ENCODE results near the gene PSMD13. TPM values are rescaled to one million over a fixed set of nuclear protein-coding genes. Genes with fewer than 3 reads are reported as not detected.

The PSMD13 gene
- total RNA-seq, 1 experiment from 2014 or later: 92.7 TPM

DNA sequence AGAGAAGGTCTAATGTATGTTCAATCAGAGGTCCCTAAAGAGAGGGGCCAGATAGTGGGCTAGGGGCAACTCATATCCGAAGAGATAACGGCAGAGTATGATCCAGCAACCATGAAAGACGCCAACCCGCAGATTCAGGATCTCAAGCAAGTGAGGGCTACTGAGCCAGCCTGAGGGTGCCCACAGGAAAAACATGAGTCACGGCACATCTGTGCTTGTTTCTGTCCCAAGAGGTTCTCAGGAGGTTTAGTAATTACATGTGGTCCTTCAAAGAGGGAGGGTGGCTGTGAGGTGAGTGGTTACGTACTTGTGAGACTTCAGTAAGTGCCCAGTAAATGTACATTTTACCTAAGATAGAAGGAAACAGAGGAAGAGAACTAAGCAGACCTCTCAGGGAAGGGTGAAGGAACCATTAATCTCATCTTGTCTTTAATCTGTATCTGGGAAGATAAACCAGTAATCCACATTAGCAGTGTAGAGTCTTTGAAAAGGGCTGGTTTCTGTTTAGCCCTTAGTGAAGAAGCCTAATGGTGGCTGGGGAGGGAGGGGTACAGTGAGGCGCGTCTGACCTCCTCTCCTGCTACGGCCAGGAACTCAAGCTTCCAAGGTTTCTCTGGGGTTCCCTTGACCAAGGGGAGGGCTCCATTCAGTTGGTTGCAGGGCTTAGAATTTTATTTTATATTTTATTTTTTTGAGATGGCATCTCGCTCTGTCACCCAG lies 10.9 kb upstream of the PSMD13 start:
- Histone ChIP-seq H3K4me2 (ENCODE audit: low read depth, low read length, poor library complexity, severe bottlenecking) (peak overlapping the region; percentile 20), H3K4me1 (ENCODE audit: low read length) (peaks cover 8% of the 10 kb centered on the region), H4K20me1 (ENCODE audit: insufficient read depth, low read depth, low read length) (no peaks in the 10 kb centered on the region), H3K27ac (ENCODE audit: low read length) (peak overlapping the region; percentile 37; the same call in 1 of the 2 replicates), H3K9me2 (replicated peaks; ENCODE audit: insufficient read depth, low read length) (no peaks in the 10 kb centered on the region), H3K36me3 (ENCODE audit: insufficient read depth, low read length) (0 out of 2 replicates have a peak, but pooled peaks cover 4% of the 10 kb centered on the region), H2AFZ (ENCODE audit: low read length) (peak overlapping the region; percentile 56; the same call in 1 of the 2 replicates), H3K4me3 (ENCODE audit: low read length) (no peak overlapping the region), H3K9me3 (ENCODE audit: low read length) (no peaks in the 10 kb centered on the region), H3K27me3 (ENCODE audit: low read length) (no peaks in the 10 kb centered on the region), H3K9ac (ENCODE audit: low read length) (peak overlapping the region; percentile 44; the same call in 1 of the 2 replicates), H3K79me2 (ENCODE audit: low read length) (peaks cover 30% of the 10 kb centered on the region)
- no peak for DNase-seq

DNA sequence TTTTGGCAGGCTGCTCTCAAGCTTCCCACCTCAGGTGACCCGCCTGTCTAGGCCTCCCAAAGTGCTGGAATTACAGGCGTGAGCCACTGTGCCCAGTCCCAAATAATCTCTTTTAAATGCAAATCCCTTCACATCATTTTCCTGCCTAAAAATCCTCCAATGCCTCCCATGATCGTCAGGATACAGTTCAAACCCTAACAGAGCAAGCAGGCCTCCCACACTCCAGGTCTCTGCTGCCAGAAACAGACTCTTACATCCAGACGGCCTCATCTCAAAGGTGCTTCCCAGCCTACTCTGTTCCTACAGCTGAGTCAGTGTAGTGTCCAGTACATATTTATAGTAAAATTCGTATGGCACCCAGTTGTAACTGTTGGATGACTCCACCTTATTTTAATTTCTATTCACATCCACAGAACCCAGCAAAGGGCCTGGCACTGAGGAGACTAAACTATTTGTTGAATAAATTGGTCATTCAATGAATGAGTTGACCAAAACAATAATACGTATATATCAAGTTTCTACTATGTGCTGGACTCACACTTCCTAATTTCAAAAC lies 8.9 kb upstream of the PSMD13 start:
- Histone ChIP-seq H3K9me3 (ENCODE audit: low read length) (no peaks in the 10 kb centered on the region), H3K9me2 (replicated peaks; ENCODE audit: insufficient read depth, low read length) (no peaks in the 10 kb centered on the region), H3K27me3 (ENCODE audit: low read length) (no peaks in the 10 kb centered on the region), H3K4me2 (ENCODE audit: low read depth, low read length, poor library complexity, severe bottlenecking) (no peak overlapping the region), H3K4me3 (ENCODE audit: low read length) (no peak overlapping the region), H4K20me1 (ENCODE audit: insufficient read depth, low read depth, low read length) (no peaks in the 10 kb centered on the region), H3K4me1 (ENCODE audit: low read length) (peaks cover 8% of the 10 kb centered on the region), H3K27ac (ENCODE audit: low read length) (no peak overlapping the region), H3K9ac (ENCODE audit: low read length) (no peak overlapping the region), H2AFZ (ENCODE audit: low read length) (no peak overlapping the region), H3K79me2 (ENCODE audit: low read length) (peaks cover 30% of the 10 kb centered on the region), H3K36me3 (ENCODE audit: insufficient read depth, low read length) (0 out of 2 replicates have a peak, but pooled peaks cover 4% of the 10 kb centered on the region)
- DNase-seq: no peak

DNA sequence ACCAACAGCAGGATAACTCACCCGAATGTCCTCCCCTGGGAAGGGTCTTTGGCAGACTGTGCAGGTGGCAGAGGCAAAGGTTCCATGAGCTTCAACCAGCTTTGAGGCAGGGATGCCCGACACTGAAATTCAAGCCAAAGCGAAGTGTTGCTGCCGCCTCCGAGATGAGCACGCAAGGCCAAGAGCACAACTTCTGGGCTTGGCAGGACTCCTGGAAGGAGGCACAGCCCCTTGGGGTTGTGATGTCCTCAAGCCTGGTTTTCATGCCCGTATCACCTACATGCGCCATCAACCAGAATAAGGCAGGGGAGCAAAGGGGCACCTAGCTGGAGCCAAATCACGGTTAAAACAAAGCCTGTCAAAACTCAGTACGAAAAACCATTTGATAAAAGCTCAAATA lies 6.3 kb upstream of the PSMD13 start:
- H3K27me3 ChIP-seq (ENCODE audit: low read length): no peaks in the 10 kb centered on the region
- no peak overlapping the region for H3K27ac ChIP-seq (ENCODE audit: low read length)
- no peak overlapping the region for H2AFZ ChIP-seq (ENCODE audit: low read length)
- no peak for DNase-seq
- H3K9me2 ChIP-seq (replicated peaks; ENCODE audit: insufficient read depth, low read length): no peaks in the 10 kb centered on the region
- no peaks in the 10 kb centered on the region for H4K20me1 ChIP-seq (ENCODE audit: insufficient read depth, low read depth, low read length)
- peaks cover 37% of the 10 kb centered on the region for H3K79me2 ChIP-seq (ENCODE audit: low read length)
- no peak overlapping the region for H3K9ac ChIP-seq (ENCODE audit: low read length)
- 0 out of 2 replicates have a peak, but pooled peaks cover 4% of the 10 kb centered on the region for H3K36me3 ChIP-seq (ENCODE audit: insufficient read depth, low read length)
- no peak overlapping the region for H3K4me2 ChIP-seq (ENCODE audit: low read depth, low read length, poor library complexity, severe bottlenecking)
- H3K4me3 ChIP-seq (ENCODE audit: low read length): no peak overlapping the region
- H3K9me3 ChIP-seq (ENCODE audit: low read length): no peaks in the 10 kb centered on the region
- peaks cover 14% of the 10 kb centered on the region for H3K4me1 ChIP-seq (ENCODE audit: low read length)

DNA sequence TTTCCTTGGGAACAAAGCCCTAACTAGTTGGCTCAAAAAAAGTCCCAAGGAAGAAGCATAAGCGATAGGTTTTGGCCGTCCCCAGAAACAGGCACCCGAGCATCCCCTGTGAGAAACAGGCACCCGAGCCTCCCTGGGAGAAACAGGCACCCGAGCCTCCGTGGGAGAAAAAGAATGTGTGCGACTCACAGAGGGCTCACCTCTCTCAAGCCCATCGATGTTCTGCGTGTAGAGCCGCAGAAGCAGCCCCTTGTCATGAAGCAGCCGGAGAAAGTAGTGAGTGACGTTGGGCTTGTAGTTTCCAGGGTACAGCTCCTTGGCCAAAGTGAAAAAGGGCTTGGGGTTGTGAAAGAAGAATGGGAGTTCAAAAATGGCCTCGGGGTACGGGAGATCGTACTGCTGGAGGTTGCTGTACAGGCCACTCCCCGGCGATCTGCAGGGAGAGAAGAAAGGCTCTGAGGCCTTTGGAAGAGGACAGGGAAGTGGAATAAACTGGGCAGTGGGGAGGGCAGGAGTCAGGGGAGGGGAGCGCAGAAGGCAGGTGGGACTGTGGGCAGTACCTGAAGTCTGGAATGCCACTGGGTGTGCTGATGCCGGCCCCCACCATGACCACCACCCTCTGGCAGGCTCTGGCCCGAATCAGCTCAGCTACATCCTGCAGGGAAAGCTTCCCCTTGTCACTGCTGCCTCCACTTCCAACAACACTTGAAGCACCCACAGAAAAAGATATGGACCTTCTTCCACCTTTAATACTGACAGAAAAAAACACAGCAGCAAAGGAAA lies 3.8 kb upstream of the PSMD13 start:
- no peak overlapping the region for H3K27ac ChIP-seq (ENCODE audit: low read length)
- peaks cover 16% of the 10 kb centered on the region for H3K4me1 ChIP-seq (ENCODE audit: low read length)
- no peaks in the 10 kb centered on the region; the same call in 1 of the 2 replicates for H4K20me1 ChIP-seq (ENCODE audit: insufficient read depth, low read depth, low read length)
- H3K27me3 ChIP-seq (ENCODE audit: low read length): no peaks in the 10 kb centered on the region
- no peaks in the 10 kb centered on the region for H3K9me2 ChIP-seq (replicated peaks; ENCODE audit: insufficient read depth, low read length)
- H3K4me3 ChIP-seq (ENCODE audit: low read length): no peak overlapping the region
- H3K4me2 ChIP-seq (ENCODE audit: low read depth, low read length, poor library complexity, severe bottlenecking): no peak overlapping the region
- H3K9ac ChIP-seq (ENCODE audit: low read length): no peak overlapping the region
- H2AFZ ChIP-seq (ENCODE audit: low read length): no peak overlapping the region
- DNase-seq: no peak
- no peaks in the 10 kb centered on the region for H3K9me3 ChIP-seq (ENCODE audit: low read length)
- H3K36me3 ChIP-seq (ENCODE audit: insufficient read depth, low read length): no peaks in the 10 kb centered on the region
- peaks cover 43% of the 10 kb centered on the region for H3K79me2 ChIP-seq (ENCODE audit: low read length)

DNA sequence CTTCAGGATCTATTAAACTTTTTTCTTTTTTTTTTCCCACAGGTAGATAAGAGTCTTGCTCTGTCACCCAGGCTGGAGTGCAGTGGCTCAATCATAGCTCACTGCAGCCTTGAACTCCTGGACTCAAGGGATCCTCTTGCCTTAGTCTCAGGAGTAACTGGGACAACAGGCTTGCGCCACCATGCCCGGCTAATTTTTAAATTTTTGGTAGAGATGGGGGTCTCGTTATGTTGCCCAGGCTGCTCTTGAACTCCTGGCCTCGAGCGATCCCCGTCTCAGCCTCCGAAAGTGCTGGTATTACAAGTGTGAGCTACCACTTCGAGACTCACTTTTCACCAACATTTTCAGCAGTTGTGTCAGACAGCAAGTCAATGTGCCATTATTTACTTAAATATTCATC lies 1.6 kb upstream of the PSMD13 start:
- Histone ChIP-seq H3K79me2 (ENCODE audit: low read length) (peaks cover 51% of the 10 kb centered on the region), H3K9ac (ENCODE audit: low read length) (peak overlapping the region; percentile 93), H3K4me1 (ENCODE audit: low read length) (peaks cover 24% of the 10 kb centered on the region), H3K4me2 (ENCODE audit: low read depth, low read length, poor library complexity, severe bottlenecking) (peak overlapping the region; percentile 71), H3K4me3 (ENCODE audit: low read length) (peak overlapping the region; percentile 79), H3K9me2 (replicated peaks; ENCODE audit: insufficient read depth, low read length) (no peaks in the 10 kb centered on the region), H2AFZ (ENCODE audit: low read length) (no peak overlapping the region), H3K36me3 (ENCODE audit: insufficient read depth, low read length) (peaks cover 8% of the 10 kb centered on the region; the same call in 1 of the 2 replicates), H3K9me3 (ENCODE audit: low read length) (no peaks in the 10 kb centered on the region), H3K27me3 (ENCODE audit: low read length) (no peaks in the 10 kb centered on the region), H4K20me1 (ENCODE audit: insufficient read depth, low read depth, low read length) (peaks cover under 1% of the 10 kb centered on the region; the same call in 1 of the 2 replicates), H3K27ac (ENCODE audit: low read length) (no peak overlapping the region)
- DNase-seq: no peak

DNA sequence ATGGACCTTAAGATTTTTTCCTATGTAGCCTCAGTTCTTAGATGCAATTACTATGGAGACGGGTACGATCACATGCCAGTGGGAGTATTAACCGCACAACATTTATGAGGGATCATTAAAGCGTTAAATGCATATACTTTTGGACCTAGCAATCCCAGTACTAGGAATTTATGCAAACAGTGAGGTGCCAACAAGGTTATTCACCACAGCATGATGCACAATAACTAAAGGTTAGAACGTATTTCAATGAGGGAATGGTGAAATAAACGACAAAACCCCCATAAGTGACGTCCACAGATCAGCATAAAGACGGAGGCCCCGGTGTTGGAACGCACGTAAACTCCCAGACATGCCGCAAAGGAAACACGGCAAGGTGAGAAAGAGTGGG lies 1.2 kb upstream of the PSMD13 start:
- peaks cover 24% of the 10 kb centered on the region for H3K4me1 ChIP-seq (ENCODE audit: low read length)

DNA sequence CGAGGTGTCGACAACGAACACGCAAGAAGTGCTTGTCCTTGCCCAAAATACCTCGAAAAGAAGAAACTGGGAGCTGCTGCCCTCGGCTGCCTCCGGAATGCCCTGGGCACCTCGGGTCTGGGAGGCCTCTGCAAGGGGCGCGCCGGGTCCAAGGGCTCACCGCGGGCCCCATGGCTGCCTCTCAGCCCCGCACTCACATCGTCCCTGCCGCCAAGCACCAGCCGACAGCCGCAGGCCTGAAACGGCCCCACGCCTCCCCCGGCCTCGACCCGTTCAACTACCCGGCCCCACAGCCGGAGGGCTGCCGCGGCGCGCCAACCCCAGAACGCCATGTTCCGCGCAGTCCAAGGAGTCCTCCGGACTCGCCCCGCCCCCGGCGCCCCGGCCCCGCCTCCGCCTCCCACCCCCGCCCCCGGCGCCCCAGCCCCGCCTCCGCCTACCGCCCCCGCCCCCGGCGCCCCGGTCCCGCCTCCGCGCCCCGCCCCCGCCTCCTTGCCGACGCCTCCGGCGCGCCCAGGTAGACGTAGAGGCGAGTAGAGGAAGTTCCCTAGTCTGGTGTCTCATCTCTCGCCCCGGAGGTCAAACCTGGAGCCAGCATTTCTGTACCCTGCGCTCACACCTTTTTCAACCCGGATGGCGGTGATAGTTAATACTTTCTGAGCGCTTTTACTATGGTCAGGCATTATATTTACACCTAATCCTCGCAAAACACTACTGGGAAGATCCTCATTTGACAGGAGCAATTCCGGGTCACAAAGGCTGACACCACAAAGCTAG lies 591 bp upstream of the PSMD13 start, which contains the start of gene SIRT3:
SIRT3 (minus strand) TSS at position 346 of the 777 bp plus-strand sequence; CDS start at position 332, 14 bp downstream.
- Histone ChIP-seq H3K9ac (ENCODE audit: low read length) (peak within 1 kb of the TSS; percentile 96), H3K79me2 (ENCODE audit: low read length) (peaks cover 58% of the 10 kb centered on the region), H3K27me3 (ENCODE audit: low read length) (no peaks in the 10 kb centered on the region), H3K36me3 (ENCODE audit: insufficient read depth, low read length) (peaks cover 12% of the 10 kb centered on the region; the same call in 1 of the 2 replicates), H3K4me2 (ENCODE audit: low read depth, low read length, poor library complexity, severe bottlenecking) (peak within 1 kb of the TSS; percentile 97), H3K4me1 (ENCODE audit: low read length) (peaks cover 24% of the 10 kb centered on the region), H4K20me1 (ENCODE audit: insufficient read depth, low read depth, low read length) (peaks cover 3% of the 10 kb centered on the region; the same call in 1 of the 2 replicates), H3K9me2 (replicated peaks; ENCODE audit: insufficient read depth, low read length) (no peaks in the 10 kb centered on the region), H3K27ac (ENCODE audit: low read length) (peak within 1 kb of the TSS; percentile 91), H3K9me3 (ENCODE audit: low read length) (no peaks in the 10 kb centered on the region), H3K4me3 (ENCODE audit: low read length) (peak within 1 kb of the TSS; percentile 98), H2AFZ (ENCODE audit: low read length) (peak within 1 kb of the TSS; percentile 98; the same call in 1 of the 2 replicates)
- DNase-seq: peak; percentile 96

More for the DNA sequence above, 1.2 kb upstream of the PSMD13 start:
- Histone ChIP-seq H2AFZ (ENCODE audit: low read length) (no peak overlapping the region; the same call in 1 of the 2 replicates), H3K4me3 (ENCODE audit: low read length) (peak overlapping the region; percentile 79), H3K79me2 (ENCODE audit: low read length) (peaks cover 55% of the 10 kb centered on the region), H3K9me3 (ENCODE audit: low read length) (no peaks in the 10 kb centered on the region), H4K20me1 (ENCODE audit: insufficient read depth, low read depth, low read length) (peaks cover 3% of the 10 kb centered on the region; the same call in 1 of the 2 replicates), H3K9ac (ENCODE audit: low read length) (peak overlapping the region; percentile 93), H3K4me2 (ENCODE audit: low read depth, low read length, poor library complexity, severe bottlenecking) (peak overlapping the region; percentile 71), H3K36me3 (ENCODE audit: insufficient read depth, low read length) (peaks cover 12% of the 10 kb centered on the region; the same call in 1 of the 2 replicates), H3K27me3 (ENCODE audit: low read length) (no peaks in the 10 kb centered on the region), H3K27ac (ENCODE audit: low read length) (no peak overlapping the region; the same call in 1 of the 2 replicates), H3K9me2 (replicated peaks; ENCODE audit: insufficient read depth, low read length) (no peaks in the 10 kb centered on the region)
- peak; percentile 74 for DNase-seq
